ENCODE results near the gene PFN4. TPM values are rescaled to one million over a fixed set of nuclear protein-coding genes. Genes with fewer than 3 reads are reported as not detected.
"Not testable (repeated sequence)": the region's sequence is repeated elsewhere in the genome, so short reads cannot be mapped to it uniquely, and the experiment has no call there.

The PFN4 gene
- polyA plus RNA-seq (ENCODE audit: insufficient read length), result 2.2 TPM
- long read RNA-seq, donor 1, partial matches to known transcripts, result 0 of 1 reads
- long read RNA-seq, donor 1, other reads (novel, unspliced or antisense), result 0 of 1 reads
- long read RNA-seq, donor 2, partial matches to known transcripts, result 0 of 1 reads
- long read RNA-seq, donor 2, other reads (novel, unspliced or antisense), result 0 of 1 reads
- long read RNA-seq, donor 3, result 0 reads
- long read RNA-seq, donor 4, result 0 reads
- long read RNA-seq, donor 5, result 0 reads
- long read RNA-seq, donor 6, result 0 reads
- long read RNA-seq, donor 7, partial matches to known transcripts, result 0 of 1 reads
- long read RNA-seq, donor 7, other reads (novel, unspliced or antisense), result 0 of 1 reads
- long read RNA-seq, donor 8, result 0 reads

GRCh38 chr2:24123195-24123921 lies at the start of gene PFN4, which contains the start of gene FAM228B:
PFN4 (minus strand) TSS chr2:24123334; CDS start chr2:24122535, 799 bp downstream.
FAM228B (plus strand) TSS chr2:24123469; CDS start chr2:24124362, 893 bp downstream.
- peak; percentile 85 for DNase-seq

- no peak for DNase-seq
Measured at GRCh38 chr2:24169023-24169422, 45.9 kb upstream of the PFN4 start.

- no peak for DNase-seq
Measured at GRCh38 chr2:24164416-24164973, 41.4 kb upstream of the PFN4 start.

- DNase-seq, result no peak
Measured at GRCh38 chr2:24163601-24164000, 40.5 kb upstream of the PFN4 start.

GRCh38 chr2:24163186-24163585 lies 40.1 kb upstream of the PFN4 start:
- no peak for DNase-seq

GRCh38 chr2:24162494-24162893 lies 39.4 kb upstream of the PFN4 start:
- no peak for DNase-seq

- DNase-seq, result no peak
Measured at GRCh38 chr2:24160761-24161160, 37.6 kb upstream of the PFN4 start.

GRCh38 chr2:24159708-24160107 lies 36.6 kb upstream of the PFN4 start:
- DNase-seq, result no peak

GRCh38 chr2:24158131-24158530 lies 35.0 kb upstream of the PFN4 start:
- DNase-seq, result no peak

- no peak for DNase-seq
Measured at GRCh38 chr2:24153478-24153877, 30.3 kb upstream of the PFN4 start.

GRCh38 chr2:24152413-24153197 lies 29.5 kb upstream of the PFN4 start:
- no peak for DNase-seq

- DNase-seq, result no peak
Measured at GRCh38 chr2:24147364-24147763, 24.2 kb upstream of the PFN4 start.

GRCh38 chr2:24140305-24140704 lies 17.2 kb upstream of the PFN4 start:
- DNase-seq, result not testable (repeated sequence)

GRCh38 chr2:24132543-24132942 lies 9.4 kb upstream of the PFN4 start:
- no peak for DNase-seq

- no peak for DNase-seq
Measured at GRCh38 chr2:24125956-24126355, 2.8 kb upstream of the PFN4 start.

- DNase-seq, result no peak
Measured at GRCh38 chr2:24123922-24124580, 917 bp upstream of the PFN4 start.

- DNase-seq, result no peak
Measured at GRCh38 chr2:24122366-24123194, 554 bp downstream of the PFN4 start.

GRCh38 chr2:24121469-24121868 lies 1.7 kb downstream of the PFN4 start:
- DNase-seq, result no peak

GRCh38 chr2:24121066-24121465 lies 2.1 kb downstream of the PFN4 start:
- DNase-seq, result no peak

GRCh38 chr2:24117902-24118301 lies 5.2 kb downstream of the PFN4 start:
- no peak for DNase-seq

- DNase-seq, result no peak
Measured at GRCh38 chr2:24115057-24115456, 8.1 kb downstream of the PFN4 start.

Data from left kidney (tissue), 8 donors.